Urinary bladder (tissue), 4 donors: Measurements from ENCODE around the gene FBL. TPM values are rescaled to one million over a fixed set of nuclear protein-coding genes. Genes with fewer than 3 reads are reported as not detected.

Experiments used
- DNase-seq: peaks from one replicate; pipeline ENCODE4 v3.0.0-alpha.2; 2015; ENCODE audit errors: extremely low spot score
- H3K27ac ChIP-seq: one replicate; pipeline ENCODE4 v1.5.1; 2013; ENCODE audit warnings: low read depth, mild to moderate bottlenecking, moderate library complexity
- H3K36me3 ChIP-seq: one replicate; pipeline ENCODE4 v1.6.1; 2013; ENCODE audit warnings: mild to moderate bottlenecking, moderate library complexity; ENCODE audit not compliant: insufficient read depth
- H3K4me1 ChIP-seq: one replicate; pipeline ENCODE4 v1.6.1; 2013; ENCODE audit warnings: mild to moderate bottlenecking, moderate library complexity; ENCODE audit not compliant: insufficient read depth
- H3K4me3 ChIP-seq: one replicate; pipeline ENCODE4 v1.5.1; 2013; ENCODE audit warnings: low read depth, low read length
- WGBS: extraction: QIAGEN DNeasy Blood & Tissue Kit; methylation state at CpG from one replicate; pipeline ENCODE4 v1.1.7; 2013; 5-methylcytosine and 5-hydroxymethylcytosine counted together
- polyA plus RNA-seq: library from polyadenylated mRNA; stranded (reverse); fragments of 200-250 nt; gene quantifications from one replicate; pipeline ENCODE4 v1.2.3, GENCODE V29; 2013
- total RNA-seq: library from RNA; depleted of rRNA; stranded (reverse); fragments of >200 nt; gene quantifications from one replicate; pipeline ENCODE4 v1.2.3, GENCODE V29; 2014
- donor health status: healthy with polysubstance abuse.
- donor health status: healthy.

Gene FBL
- total and polyA plus RNA-seq, 2 donors = 146 to 281 TPM

GRCh38 chr19:39830847-39831246 lies 15.3 kb downstream of the FBL start:
- Histone ChIP-seq H3K4me3 (no peak overlapping the region), H3K27ac (no peak overlapping the region), H3K4me1 (peaks cover 3% of the 10 kb centered on the region), H3K36me3 (peaks cover 10% of the 10 kb centered on the region)
- DNase-seq = no peak

DNA sequence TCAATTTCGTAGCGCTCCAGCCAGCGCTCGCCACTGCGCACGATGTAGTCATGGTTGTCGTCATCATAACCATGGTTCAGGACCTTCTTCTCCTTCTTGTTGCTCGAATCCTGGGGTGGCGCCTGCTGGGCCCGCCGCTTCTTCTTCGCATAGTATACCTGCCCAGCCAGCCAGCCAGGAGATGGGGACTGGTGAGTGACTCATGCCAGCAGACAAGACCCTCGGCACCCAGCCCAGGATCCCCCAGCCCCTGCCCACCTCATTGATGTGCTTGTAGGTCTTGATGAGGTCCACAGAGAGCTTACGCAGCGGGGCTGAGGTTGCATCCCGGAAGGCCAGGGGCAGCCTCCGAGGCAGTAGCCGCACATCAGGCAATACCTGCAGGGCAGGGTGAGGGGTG lies 15.8 kb downstream of the FBL start:
- H3K36me3 ChIP-seq = peaks cover 13% of the 10 kb centered on the region

GRCh38 chr19:39829702-39830275 lies 16.4 kb downstream of the FBL start:
- 96% methylated on average over 10 of the region's 10 CpGs for WGBS
- Histone ChIP-seq H3K27ac (no peak overlapping the region), H3K4me1 (peaks cover 3% of the 10 kb centered on the region), H3K4me3 (no peak overlapping the region), H3K36me3 (peaks cover 13% of the 10 kb centered on the region)
- DNase-seq = no peak

More for the DNA sequence above, 15.8 kb downstream of the FBL start:
- Histone ChIP-seq H3K4me1 (peaks cover 3% of the 10 kb centered on the region), H3K27ac (no peak overlapping the region), H3K4me3 (no peak overlapping the region)
- DNase-seq = no peak
- WGBS = 95% methylated on average over 18 of the region's 18 CpGs

- DNase-seq = no peak
- Histone ChIP-seq H3K4me3 (no peak overlapping the region), H3K27ac (no peak overlapping the region), H3K4me1 (peaks cover 3% of the 10 kb centered on the region), H3K36me3 (peaks cover 13% of the 10 kb centered on the region)
- 67% methylated on average over 5 of the region's 5 CpGs for WGBS
Observed at GRCh38 chr19:39828654-39829032, 17.5 kb downstream of the FBL start.

DNA sequence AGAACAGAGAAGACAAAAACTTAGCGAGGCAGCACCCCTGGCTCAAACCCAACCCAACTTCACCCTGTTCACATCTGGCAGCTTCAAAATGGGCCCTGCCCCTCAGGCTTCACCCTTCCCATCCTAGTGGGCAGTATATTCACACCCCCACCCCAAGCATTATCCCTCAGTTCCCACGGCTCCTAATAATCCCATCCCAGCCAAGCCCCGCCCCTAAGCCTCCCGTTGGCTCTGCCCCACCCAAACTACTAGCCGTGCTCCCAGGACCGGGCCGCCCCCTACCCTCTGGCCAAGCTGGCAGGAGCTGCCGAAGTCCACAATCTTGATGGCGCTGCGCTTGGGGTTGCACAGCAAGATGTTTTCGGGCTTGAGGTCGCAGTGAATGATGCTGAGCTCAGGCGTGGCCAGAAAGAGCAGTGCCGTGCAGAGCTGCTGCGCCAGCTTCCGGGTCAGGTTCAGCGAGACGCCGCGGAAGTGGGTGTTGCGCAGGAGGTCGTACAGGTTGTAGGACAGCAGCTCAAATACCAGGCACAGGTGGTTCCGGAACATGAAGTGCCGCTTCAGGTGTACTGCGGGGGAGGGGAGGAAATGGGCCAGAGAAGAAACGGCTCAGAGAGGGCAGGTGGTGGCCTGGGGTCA lies 18.0 kb downstream of the FBL start:
- no peak overlapping the region for H3K4me3 ChIP-seq
- peaks cover 3% of the 10 kb centered on the region for H3K4me1 ChIP-seq
- H3K27ac ChIP-seq = no peak overlapping the region
- no peak for DNase-seq
- WGBS = 83% methylated on average over 26 of the region's 26 CpGs
- peaks cover 13% of the 10 kb centered on the region for H3K36me3 ChIP-seq

GRCh38 chr19:39827216-39827615 lies 19.0 kb downstream of the FBL start:
- no peak overlapping the region for H3K27ac ChIP-seq
- H3K36me3 ChIP-seq = peaks cover 13% of the 10 kb centered on the region
- 92% methylated on average over 13 of the region's 13 CpGs for WGBS
- no peak overlapping the region for H3K4me3 ChIP-seq
- no peaks in the 10 kb centered on the region for H3K4me1 ChIP-seq
- no peak for DNase-seq

DNA sequence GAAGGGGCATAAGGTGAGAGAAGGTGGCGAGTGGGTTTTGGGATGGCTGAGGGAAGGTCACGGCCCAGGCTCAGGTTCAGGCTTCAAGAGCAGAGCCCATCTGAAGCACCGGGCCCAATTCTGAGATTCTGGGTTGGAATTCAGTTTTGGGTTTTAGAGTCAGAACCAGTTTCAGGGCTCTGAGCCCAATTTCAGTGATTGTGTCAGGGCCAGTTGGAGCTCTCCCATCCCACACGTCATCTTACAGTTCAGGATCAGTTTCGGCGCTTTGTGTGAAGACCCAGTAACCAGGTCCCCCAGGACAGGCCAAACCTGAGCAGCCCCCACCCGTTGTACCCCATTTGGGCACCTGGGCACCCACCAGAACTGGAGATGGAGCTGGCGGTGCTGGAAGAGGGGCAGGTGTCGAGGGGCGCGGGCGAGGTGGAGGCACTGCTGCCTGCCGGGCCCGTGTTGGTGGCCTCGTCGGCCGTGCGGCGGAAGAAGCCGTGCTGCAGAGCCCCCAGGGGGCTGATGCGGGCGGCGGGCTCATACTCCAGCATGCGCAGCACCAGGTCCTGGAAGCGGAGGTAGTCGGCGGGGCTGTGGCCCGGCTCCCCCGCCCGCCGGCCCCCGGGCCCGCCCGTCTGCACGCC lies 19.8 kb downstream of the FBL start:
- no peak for DNase-seq
- Histone ChIP-seq H3K36me3 (peaks cover 13% of the 10 kb centered on the region), H3K4me3 (no peak overlapping the region), H3K27ac (no peak overlapping the region), H3K4me1 (no peaks in the 10 kb centered on the region)
- WGBS = 92% methylated on average over 35 of the region's 35 CpGs

GRCh38 chr19:39825531-39826076 lies 20.6 kb downstream of the FBL start:
- 83% methylated on average over 17 of the region's 17 CpGs for WGBS
- Histone ChIP-seq H3K4me3 (no peak overlapping the region), H3K27ac (no peak overlapping the region), H3K36me3 (peaks cover 13% of the 10 kb centered on the region), H3K4me1 (no peaks in the 10 kb centered on the region)
- DNase-seq = no peak

DNA sequence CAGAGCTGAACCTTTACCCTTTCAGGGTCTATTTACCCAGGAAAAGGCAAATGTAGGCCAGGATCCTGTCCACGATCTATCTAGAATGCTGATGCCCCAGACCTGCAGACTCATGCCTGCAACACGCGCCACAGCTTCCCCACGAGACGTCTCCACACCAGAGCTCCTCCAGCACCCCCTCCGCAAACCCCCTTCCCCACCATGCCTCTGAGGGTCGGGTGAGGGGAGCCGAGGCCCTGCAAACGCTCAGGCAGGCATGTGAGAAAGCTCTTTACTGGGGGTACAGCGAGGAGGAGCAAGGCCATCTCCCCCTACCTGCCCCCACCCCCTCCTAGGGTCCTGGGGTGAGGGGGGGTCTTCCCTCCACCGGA lies 21.1 kb downstream of the FBL start:
- 77% methylated on average over 11 of the region's 11 CpGs for WGBS

GRCh38 chr19:39824143-39825092 lies 21.8 kb downstream of the FBL start:
- peak overlapping the region; percentile 65 for H3K4me3 ChIP-seq
- 5% methylated on average over 47 of the region's 47 CpGs for WGBS
- peak overlapping the region; percentile 25 for H3K27ac ChIP-seq
- DNase-seq = peak; percentile 95
- H3K4me1 ChIP-seq = no peaks in the 10 kb centered on the region
- peaks cover 7% of the 10 kb centered on the region for H3K36me3 ChIP-seq

More for the DNA sequence above, 21.1 kb downstream of the FBL start:
- no peaks in the 10 kb centered on the region for H3K4me1 ChIP-seq
- no peak overlapping the region for H3K27ac ChIP-seq
- H3K4me3 ChIP-seq = no peak overlapping the region
- DNase-seq = no peak
- H3K36me3 ChIP-seq = peaks cover 13% of the 10 kb centered on the region

DNA sequence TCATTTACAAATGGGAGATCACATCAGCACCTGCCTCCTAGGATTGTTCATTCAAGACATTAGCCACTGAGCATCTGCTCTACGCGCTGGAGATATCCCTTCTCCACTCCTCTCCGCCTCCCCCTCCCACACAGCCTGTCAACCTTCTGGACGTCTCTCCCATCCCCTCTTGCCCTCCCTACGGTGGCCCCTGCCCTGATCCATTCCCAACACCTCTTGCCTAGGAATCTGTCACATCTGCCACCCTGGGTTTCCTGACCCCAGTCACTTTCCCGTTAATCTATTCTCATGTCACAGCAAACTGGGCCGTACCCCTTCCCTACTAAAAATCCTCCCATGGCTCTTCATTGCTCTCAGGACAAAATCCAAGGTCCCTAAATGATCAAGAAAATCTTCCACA lies 22.5 kb downstream of the FBL start:
- Histone ChIP-seq H3K27ac (no peak overlapping the region), H3K4me1 (no peaks in the 10 kb centered on the region), H3K4me3 (peak overlapping the region; percentile 65), H3K36me3 (peaks cover 7% of the 10 kb centered on the region)
- WGBS = 10% methylated on average over 7 of the region's 7 CpGs
- no peak for DNase-seq

DNA sequence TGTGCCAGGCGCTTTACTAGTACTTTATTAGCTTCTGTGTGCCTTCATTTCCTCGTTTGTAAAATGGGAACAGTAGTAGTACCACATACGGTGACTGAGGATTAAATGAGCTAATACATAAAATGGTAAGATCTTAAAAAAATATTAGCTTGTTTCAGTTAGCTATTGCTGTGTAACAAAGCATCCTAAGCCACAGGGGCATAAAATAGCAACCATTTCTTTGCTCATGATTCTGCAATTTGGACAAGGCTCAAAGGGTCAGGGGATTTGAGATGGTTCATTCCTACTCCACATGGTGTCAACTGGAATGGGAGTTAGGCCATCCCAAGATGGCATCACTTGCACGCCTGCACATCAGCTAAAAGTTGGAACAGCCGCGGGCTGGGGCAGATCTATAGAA lies 25.5 kb downstream of the FBL start:
- Histone ChIP-seq H3K36me3 (peaks cover 2% of the 10 kb centered on the region), H3K4me3 (no peak overlapping the region), H3K4me1 (no peaks in the 10 kb centered on the region), H3K27ac (no peak overlapping the region)
- DNase-seq = no peak
- WGBS = 96% methylated on average over 6 of the region's 6 CpGs

DNA sequence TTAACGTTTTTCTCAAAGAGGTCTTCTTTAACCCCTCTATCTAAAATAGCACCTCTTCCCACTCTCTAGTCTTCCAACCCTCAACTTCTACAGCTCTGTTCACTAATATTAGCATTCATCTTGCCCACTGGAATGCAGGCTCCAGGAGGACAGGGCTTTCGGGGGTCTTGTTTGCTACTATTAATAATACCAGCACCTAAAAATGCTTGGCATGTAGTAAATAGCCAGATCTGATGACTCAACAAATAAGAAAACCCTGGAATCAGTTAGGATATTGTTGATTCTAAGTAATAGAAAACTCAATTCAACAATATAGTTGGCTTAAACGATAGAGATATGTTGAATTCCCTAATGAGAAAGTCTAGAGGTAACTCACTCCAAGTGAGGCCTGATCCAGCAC lies 26.4 kb downstream of the FBL start:
- Histone ChIP-seq H3K4me1 (no peaks in the 10 kb centered on the region), H3K36me3 (no peaks in the 10 kb centered on the region), H3K27ac (no peak overlapping the region), H3K4me3 (no peak overlapping the region)
- 88% methylated on average over 3 of the region's 3 CpGs for WGBS
- DNase-seq = no peak
